HCT116 (cell line): ENCODE measurements around the gene TPPP2. TPM values are rescaled to one million over a fixed set of nuclear protein-coding genes. Genes with fewer than 3 reads are reported as not detected.

Experiments
- ATAC-seq: fragments of 200-7000 bp; cut with Tn5 transposase; 2 replicates; pipeline ENCODE4 v1.9.1; 2020; ENCODE audit warnings: mild to moderate bottlenecking, moderate library complexity
- BruUV-seq: library from RNA; stranded (reverse); fragments of 400-500 nt; replicated peaks from 2 replicates; lab custom pipeline; 2021; lab: Mats Ljungman, UMichigan
- CTCF ChIA-PET: fragments of 300-600 bp; sonication (Branson Sonifier 250); formaldehyde crosslinking; loops from one replicate; lab custom pipeline; 2021; ENCODE audit warnings: antibody characterized with exemption; lab: Charles Lee
- POLR2A ChIA-PET: fragments of 300-600, 350-600 bp; sonication (Branson Sonifier 250); formaldehyde crosslinking; loops from one replicate; lab custom pipeline; 2021; ENCODE audit warnings: antibody characterized with exemption; lab: Charles Lee
- RAD21 ChIA-PET, 2 experiments: fragments of 300-600 bp; sonication (Branson Sonifier 250); formaldehyde crosslinking; loops; one replicate each; lab custom pipeline; 2023; ENCODE audit warnings: low total read pairs in 2 of 2; ENCODE audit not compliant: uncharacterized antibody in 2 of 2, unreplicated experiment in 2 of 2, low non-redundant PET in 1 of 2; lab: Charles Lee
- DNase-seq: peaks from one replicate; pipeline ENCODE4 v3.0.0-alpha.2; 2010; ENCODE audit warnings: low read depth, low spot score
- H2AFZ ChIP-seq: fragments of 200-600 bp; shearing (Covaris generic), sonication (generic); 2 replicates; pipeline ENCODE4 v1.6.1; 2017; ENCODE audit warnings: low read depth, mixed run types, mixed read lengths, antibody characterized with exemption, low read length; ENCODE audit not compliant: poor library complexity, severe bottlenecking
- H3K27ac ChIP-seq: 2 replicates; pipeline ENCODE4 v1.5.1; 2012; ENCODE audit warnings: low read depth, low read length
- H3K27me3 ChIP-seq: fragments of 200-600 bp; sonication (generic); 2 replicates; pipeline ENCODE4 v1.6.1; 2016; ENCODE audit warnings: mixed run types, low read length, mixed read lengths; ENCODE audit not compliant: insufficient read depth
- H3K36me3 ChIP-seq, 2 experiments: fragments of 200-500 bp in 1 of 2; fragments of 200-600 bp in 1 of 2; sonication (Bioruptor generic) in 1 of 2; sonication (generic) in 1 of 2; 2 replicates each; pipeline versions ENCODE4 v1.5.1 to v1.6.1; 2014 to 2016; ENCODE audit warnings: low read length in 2 of 2, inconsistent platforms in 1 of 2, mixed read lengths in 1 of 2, mixed run types in 1 of 2; ENCODE audit not compliant: insufficient read depth in 2 of 2, control insufficient read depth in 1 of 2
- H3K4me1 ChIP-seq, 2 experiments: fragments of 200-600 bp in 1 of 2; sonication (generic) in 1 of 2; 2 replicates each; pipeline versions ENCODE4 v1.5.1 to v1.6.1; 2012 to 2017; ENCODE audit warnings: low read length in 2 of 2, inconsistent platforms in 1 of 2, mild to moderate bottlenecking in 1 of 2, mixed read lengths in 1 of 2, mixed run types in 1 of 2, moderate library complexity in 1 of 2; ENCODE audit not compliant: insufficient read depth in 2 of 2, control insufficient read depth in 1 of 2
- H3K4me2 ChIP-seq: fragments of 200-600 bp; sonication (generic); 2 replicates; pipeline ENCODE4 v1.6.1; 2017; ENCODE audit warnings: mixed run types, low read length, mixed read lengths
- H3K4me3 ChIP-seq, 2 experiments: fragments of 200-600 bp in 1 of 2; sonication (generic) in 1 of 2; replicated peaks in 1 of 2; 2 replicates each; pipeline ENCODE4 v1.5.1; 2011 to 2016; ENCODE audit warnings: low read length in 2 of 2, control low read depth in 1 of 2, low read depth in 1 of 2, mild to moderate bottlenecking in 1 of 2, mixed read lengths in 1 of 2, mixed run types in 1 of 2
- H3K79me2 ChIP-seq: fragments of 200-600 bp; sonication (generic); 2 replicates; pipeline ENCODE4 v1.6.1; 2017; ENCODE audit warnings: mild to moderate bottlenecking, mixed run types, low read length, moderate library complexity, mixed read lengths; ENCODE audit not compliant: insufficient read depth
- H3K9ac ChIP-seq: fragments of 200-600 bp; sonication (generic); 2 replicates; pipeline ENCODE4 v1.6.1; 2016; ENCODE audit warnings: low read length, mixed read lengths
- H3K9me2 ChIP-seq: fragments of 200-600 bp; sonication (generic), shearing (Covaris generic); 2 replicates; pipeline ENCODE4 v1.6.1; 2017; ENCODE audit warnings: mixed run types, mild to moderate bottlenecking, moderate library complexity; ENCODE audit not compliant: insufficient read depth
- H3K9me3 ChIP-seq, 2 experiments: fragments of 200-500 bp in 1 of 2; fragments of 200-600 bp in 1 of 2; sonication (Bioruptor generic) in 1 of 2; sonication (generic) in 1 of 2; 2 replicates each; pipeline ENCODE4 v1.6.1; 2014 to 2017; ENCODE audit warnings: low read length in 2 of 2, mixed read lengths in 2 of 2, inconsistent platforms in 1 of 2, low read depth in 1 of 2, mild to moderate bottlenecking in 1 of 2, mixed run types in 1 of 2, moderate library complexity in 1 of 2; ENCODE audit not compliant: control insufficient read depth in 1 of 2, insufficient read depth in 1 of 2
- H4K20me1 ChIP-seq: fragments of 200-600 bp; sonication (generic), shearing (Covaris generic); 2 replicates; pipeline ENCODE4 v1.6.1; 2017; ENCODE audit warnings: mixed run types, mild to moderate bottlenecking, moderate library complexity; ENCODE audit not compliant: insufficient read depth
- ATF3 ChIP-seq: IDR thresholded peaks from 2 replicates; pipeline ENCODE4 v1.6.1; 2012
- EGR1 ChIP-seq: IDR thresholded peaks from 2 replicates; pipeline ENCODE4 v1.6.1; 2012; ENCODE audit warnings: low read depth
- EZH2 ChIP-seq: fragments of 200-600 bp; sonication (generic); IDR thresholded peaks from 2 replicates; pipeline ENCODE4 v1.6.1; 2017; ENCODE audit warnings: antibody characterized with exemption, mixed run types
- EZH2phosphoT487 ChIP-seq: fragments of 200-600 bp; IDR thresholded peaks from 2 replicates; pipeline ENCODE4 v1.6.1; 2018; ENCODE audit warnings: antibody characterized with exemption, borderline replicate concordance
- MAX ChIP-seq: IDR thresholded peaks from 2 replicates; pipeline ENCODE4 v1.6.1; 2012
- POLR2AphosphoS5 ChIP-seq: IDR thresholded peaks from 2 replicates; pipeline ENCODE4 v1.6.1; 2011; ENCODE audit warnings: mild to moderate bottlenecking, low read depth, low read length, moderate library complexity
- RAD21 ChIP-seq: IDR thresholded peaks from 2 replicates; pipeline ENCODE4 v1.6.1; 2012; ENCODE audit warnings: low read depth, mild to moderate bottlenecking
- REST ChIP-seq: IDR thresholded peaks from 2 replicates; pipeline ENCODE4 v1.6.1; 2012; ENCODE audit warnings: low read depth
- SP1 ChIP-seq: IDR thresholded peaks from 2 replicates; pipeline ENCODE4 v1.6.1; 2012; ENCODE audit warnings: low read depth
- SRF ChIP-seq: IDR thresholded peaks from 2 replicates; pipeline ENCODE4 v1.6.1; 2012; ENCODE audit warnings: low read depth
- TCF7L2 ChIP-seq: IDR thresholded peaks from 2 replicates; pipeline ENCODE4 v1.7.0; 2011; ENCODE audit warnings: borderline replicate concordance, inconsistent platforms; ENCODE audit not compliant: insufficient read depth, insufficient read length; ENCODE audit errors: extremely low read depth
- YY1 ChIP-seq: IDR thresholded peaks from 2 replicates; pipeline ENCODE4 v1.6.1; 2011; ENCODE audit warnings: low read length, low read depth, moderate library complexity, mild to moderate bottlenecking; ENCODE audit not compliant: insufficient replicate concordance; ENCODE audit errors: extremely low read depth
- intact Hi-C: fragments of 100-400 bp; cut with micrococcal nuclease; formaldehyde crosslinking; loops from 2 replicates; pipeline ENCODE4 v1.10.0; 2022
- total RNA-seq: library from RNA; stranded (reverse); gene quantifications from one replicate; pipeline ENCODE4 v1.2.1, GENCODE V29; 2021; ENCODE audit not compliant: unreplicated experiment

TPPP2 gene
- total RNA-seq, 1 experiment from 2014 or later = not detected

GRCh38 chr14:21015312-21015711, 14.7 kb upstream of the TPPP2 start:
- Histone ChIP-seq H2AFZ (no peak overlapping the region), H3K4me3 (no peak overlapping the region), H3K9me2 (no peaks in the 10 kb centered on the region), H3K27me3 (peaks cover 18% of the 10 kb centered on the region; the same call in 1 of the 2 replicates), H3K27ac (no peak overlapping the region), H3K4me2 (no peak overlapping the region), H3K36me3 (no peaks in the 10 kb centered on the region; a peak in 1 of 4 replicates), H4K20me1 (no peaks in the 10 kb centered on the region), H3K79me2 (no peaks in the 10 kb centered on the region), H3K4me1 (peaks cover 0 to 4% of the 10 kb centered on the region in 2 experiments; a peak in 1 of 4 replicates), H3K9me3 (no peaks in the 10 kb centered on the region), H3K9ac (no peak overlapping the region)
- no peak for DNase-seq
- TF ChIP-seq EGR1 (no peak), POLR2AphosphoS5 (no peak), RAD21 (no peak), YY1 (no peak), SRF (no peak), TCF7L2 (no peak), ATF3 (no peak), EZH2phosphoT487 (no peak), REST (no peak), MAX (no peak), EZH2 (no peak), SP1 (no peak)
- ChIA-PET POLR2A (interaction anchor here (1.1 to 1.6 kb wide), 3 partner anchors 52 to 89 kb away, joined by 3 to 5 read pairs (median 4); no protein-coding TSS in a partner anchor), RAD21 (interaction anchor here (1.0 to 3.6 kb wide), 12 partner anchors 9 to 89 kb away, joined by 3 to 30 read pairs (median 6); partner anchors contain the start of gene ARHGEF40 (in 1 of the 2)), CTCF (interaction anchor here (0.6 to 4.0 kb wide), 40 partner anchors 9 to 542 kb away, joined by 3 to 148 read pairs (median 5); partner anchors contain the start of genes CHD8, NDRG2, RNASE13 and RNASE7)
- intact Hi-C loops = loop anchor here (1.0 to 10.0 kb wide), 2 partner anchors 77 to 539 kb away; no protein-coding TSS in a partner anchor
- ATAC-seq = no peak
- no TSS peak for BruUV-seq
